NCI-H69 (cell line): Measurements from ENCODE around the gene RELA.
"Not testable (repeated sequence)": the region's sequence is repeated elsewhere in the genome, so short reads cannot be mapped to it uniquely, and the experiment has no call there.

Experiments
- DNase-seq: peaks from one replicate; lab custom pipeline; 2025; lab: John Stamatoyannopoulos, UW

RELA gene

DNA sequence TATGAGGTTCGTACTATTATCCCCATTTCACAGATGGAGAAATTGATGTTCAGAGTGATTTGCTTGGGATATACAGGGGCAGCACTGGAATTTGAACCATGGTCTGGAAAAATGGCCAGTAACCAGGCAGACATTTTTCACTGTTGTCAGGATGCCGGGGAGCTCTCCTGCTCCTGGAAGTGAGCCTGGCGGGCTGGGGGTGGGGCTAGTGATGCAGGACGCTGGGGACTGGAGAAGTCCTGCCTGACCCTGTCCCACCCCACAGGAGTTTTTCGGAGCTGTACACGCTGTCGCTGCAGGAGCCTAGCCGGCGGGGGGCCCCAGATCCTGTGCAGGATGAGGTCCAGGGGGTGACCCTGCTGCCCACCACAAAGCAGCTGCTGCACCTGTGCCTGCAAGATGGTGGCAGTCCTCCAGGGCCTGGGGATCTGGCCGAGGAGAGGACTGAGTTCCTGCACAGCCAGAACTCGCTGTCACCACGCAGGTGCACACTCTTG, 13.7 kb downstream of the RELA start:
- DNase-seq: no peak

DNA sequence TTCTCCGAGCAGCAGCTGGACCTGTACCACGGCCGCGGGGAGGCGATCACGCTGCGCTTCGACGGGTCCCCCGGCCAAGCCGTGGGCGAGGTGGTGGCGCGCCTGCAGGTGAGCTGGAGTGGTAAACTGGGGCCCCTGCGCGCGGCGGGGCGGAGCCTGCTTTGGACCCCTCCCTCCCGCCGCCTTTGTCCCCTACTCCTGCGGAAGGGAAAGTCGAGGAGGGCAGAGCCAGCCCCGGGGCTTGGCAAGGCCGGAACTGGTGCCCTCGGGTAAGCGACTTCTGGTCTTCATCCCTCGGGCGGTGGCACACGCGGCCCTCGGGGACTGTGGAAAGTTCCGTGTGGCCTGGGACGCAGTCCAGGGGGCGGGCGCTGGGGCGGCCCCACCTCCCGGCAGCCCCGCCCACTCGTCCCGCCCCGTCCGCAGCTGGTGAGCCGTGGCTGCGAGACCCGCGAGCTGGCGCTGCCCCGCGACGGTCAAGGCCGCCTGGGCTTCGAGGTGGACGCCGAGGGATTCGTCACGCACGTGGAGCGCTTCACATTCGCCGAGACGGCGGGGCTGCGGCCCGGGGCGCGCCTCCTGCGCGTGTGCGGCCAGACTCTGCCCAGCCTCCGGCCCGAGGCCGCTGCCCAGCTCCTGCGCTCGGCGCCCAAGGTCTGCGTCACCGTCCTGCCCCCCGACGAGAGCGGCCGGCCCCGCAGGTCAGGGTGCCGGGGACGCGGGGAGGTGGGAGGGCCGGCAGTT, 15.6 kb downstream of the RELA start:
- DNase-seq: peak; percentile 73

DNA sequence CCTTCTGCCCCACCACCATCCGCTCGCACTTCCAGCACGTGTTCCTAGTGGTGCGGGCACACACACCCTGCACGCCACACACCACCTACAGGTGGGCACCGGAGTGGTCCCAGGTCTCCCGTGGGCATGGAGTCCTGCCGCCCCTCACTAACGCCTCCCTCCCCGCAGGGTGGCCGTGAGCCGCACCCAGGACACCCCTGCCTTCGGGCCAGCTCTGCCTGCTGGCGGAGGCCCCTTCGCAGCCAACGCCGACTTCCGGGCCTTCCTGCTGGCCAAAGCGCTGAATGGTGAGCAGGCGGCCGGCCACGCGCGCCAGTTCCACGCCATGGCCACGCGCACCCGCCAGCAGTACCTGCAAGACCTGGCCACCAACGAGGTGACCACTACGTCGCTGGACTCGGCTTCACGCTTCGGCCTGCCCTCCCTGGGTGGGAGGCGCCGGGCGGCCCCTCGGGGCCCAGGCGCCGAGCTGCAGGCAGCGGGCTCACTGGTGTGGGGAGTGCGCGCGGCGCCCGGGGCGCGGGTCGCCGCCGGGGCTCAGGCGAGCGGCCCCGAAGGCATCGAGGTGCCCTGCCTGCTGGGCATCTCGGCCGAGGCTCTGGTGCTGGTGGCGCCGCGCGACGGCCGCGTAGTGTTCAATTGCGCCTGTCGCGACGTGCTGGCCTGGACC, 16.3 kb downstream of the RELA start:
- no peak for DNase-seq

DNA sequence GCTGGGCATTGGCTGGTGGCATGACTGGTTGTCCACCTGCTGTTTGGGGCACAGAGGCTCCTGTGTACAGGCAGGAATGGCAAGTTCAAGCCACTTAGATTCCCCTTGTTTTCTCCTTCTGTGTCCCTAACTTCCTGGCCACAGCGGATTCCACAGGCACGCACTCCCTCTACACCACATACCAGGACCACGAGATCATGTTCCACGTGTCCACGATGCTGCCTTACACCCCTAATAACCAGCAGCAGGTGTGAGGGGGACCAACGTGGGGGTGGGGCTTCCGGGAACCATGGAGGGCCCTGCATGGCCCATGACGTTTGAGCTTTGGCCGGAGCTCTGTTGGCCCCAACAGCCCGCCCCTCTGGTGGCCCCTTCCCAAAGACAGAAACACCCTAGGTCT, 17.0 kb downstream of the RELA start:
- DNase-seq: no peak

DNA sequence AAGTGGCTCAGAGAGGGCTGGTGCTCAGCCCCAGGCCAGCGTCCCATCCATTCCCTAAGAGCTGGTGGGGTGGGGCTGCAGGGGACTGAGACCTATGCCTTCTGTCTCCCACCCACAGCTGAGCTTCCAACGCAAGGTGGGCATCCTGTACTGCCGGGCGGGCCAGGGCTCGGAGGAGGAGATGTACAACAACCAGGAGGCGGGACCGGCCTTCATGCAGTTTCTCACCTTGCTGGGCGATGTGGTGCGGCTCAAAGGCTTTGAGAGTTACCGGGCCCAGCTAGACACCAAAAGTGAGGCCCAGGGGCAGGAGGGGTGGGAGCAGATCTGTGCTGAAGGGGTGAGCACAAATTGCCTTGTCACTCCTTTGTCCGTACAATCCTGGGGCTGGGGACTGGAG, 17.9 kb downstream of the RELA start:
- no peak for DNase-seq

DNA sequence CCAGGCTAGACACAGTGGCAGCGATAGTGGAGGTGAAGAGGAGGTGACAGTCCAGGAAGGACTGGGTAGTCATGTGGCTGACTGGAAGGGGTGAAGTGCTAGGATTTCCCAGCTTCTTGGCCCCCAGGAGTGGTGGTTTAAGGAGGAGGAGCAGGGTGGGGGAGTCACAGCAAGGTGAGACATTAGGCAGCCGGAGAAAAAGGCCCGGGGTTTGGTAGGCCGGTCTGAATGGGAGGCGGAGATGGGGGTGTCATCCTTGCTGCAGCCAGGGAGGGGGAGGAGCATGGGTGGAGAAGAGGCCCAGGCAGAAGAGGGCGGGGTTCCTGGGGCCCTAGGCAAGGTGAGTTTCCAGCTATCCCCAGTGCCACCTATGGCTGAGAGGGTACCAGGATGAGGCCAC, 18.7 kb downstream of the RELA start:
- DNase-seq: peak; percentile 28

DNA sequence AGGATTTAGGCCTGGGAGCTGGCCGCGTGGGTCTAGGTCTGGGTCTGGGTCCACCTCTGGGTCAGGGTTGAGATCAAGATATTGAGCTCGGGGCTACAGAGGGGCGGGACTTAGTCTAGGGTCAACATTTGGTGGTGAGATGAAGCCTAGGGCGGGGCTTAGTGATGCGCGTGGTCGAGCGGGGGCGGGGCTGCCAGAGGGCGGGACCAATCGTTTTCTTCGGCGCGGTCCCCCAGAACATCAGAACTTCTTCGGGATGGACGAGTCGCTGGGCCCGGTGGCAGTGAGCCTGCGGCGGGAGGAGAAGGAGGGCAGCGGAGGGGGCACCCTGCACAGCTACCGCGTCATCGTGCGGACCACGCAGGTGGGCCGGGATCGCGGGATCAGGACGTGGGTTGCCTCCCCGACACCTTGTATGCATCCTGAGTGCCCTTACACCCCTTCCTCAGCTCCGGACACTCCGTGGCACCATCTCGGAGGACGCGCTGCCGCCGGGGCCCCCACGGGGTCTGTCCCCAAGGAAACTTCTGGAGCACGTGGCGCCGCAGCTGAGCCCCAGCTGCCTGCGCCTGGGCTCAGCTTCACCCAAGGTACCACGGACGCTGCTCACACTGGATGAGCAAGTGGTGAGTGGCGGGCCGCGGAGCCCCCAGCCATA, 20.6 kb downstream of the RELA start:
- DNase-seq: no peak

DNA sequence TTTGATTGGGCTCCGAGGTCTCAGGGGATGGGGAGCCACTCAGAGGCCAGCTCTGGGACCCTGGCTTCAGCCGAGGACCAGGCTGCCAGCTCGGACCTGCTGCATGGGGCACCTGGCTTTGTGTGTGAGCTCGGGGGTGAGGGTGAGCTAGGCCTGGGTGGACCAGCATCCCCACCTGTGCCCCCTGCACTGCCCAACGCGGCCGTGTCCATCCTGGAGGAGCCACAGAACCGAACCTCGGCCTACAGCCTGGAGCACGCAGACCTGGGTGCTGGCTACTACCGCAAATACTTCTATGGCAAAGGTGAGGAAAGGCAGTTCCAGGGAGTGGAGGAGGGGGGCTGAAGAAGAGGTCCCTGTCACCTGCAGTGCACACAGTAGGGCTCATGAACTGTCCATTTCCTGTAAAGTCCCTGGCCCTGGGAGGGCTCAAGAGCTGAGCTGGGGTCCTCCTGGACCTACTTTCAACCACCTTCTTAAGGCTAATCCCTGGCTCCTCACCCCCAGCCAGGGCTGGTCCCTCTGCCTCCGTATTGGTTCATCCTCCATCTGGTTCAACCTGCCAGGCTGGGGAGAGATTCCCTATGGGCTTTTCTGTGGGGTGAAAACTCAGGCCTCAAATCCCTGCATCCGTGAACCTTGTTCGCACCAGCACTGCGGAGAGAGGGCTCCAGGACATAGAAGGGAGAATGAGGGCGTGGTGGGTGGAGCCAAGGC, 21.3 kb downstream of the RELA start:
- DNase-seq: no peak

DNA sequence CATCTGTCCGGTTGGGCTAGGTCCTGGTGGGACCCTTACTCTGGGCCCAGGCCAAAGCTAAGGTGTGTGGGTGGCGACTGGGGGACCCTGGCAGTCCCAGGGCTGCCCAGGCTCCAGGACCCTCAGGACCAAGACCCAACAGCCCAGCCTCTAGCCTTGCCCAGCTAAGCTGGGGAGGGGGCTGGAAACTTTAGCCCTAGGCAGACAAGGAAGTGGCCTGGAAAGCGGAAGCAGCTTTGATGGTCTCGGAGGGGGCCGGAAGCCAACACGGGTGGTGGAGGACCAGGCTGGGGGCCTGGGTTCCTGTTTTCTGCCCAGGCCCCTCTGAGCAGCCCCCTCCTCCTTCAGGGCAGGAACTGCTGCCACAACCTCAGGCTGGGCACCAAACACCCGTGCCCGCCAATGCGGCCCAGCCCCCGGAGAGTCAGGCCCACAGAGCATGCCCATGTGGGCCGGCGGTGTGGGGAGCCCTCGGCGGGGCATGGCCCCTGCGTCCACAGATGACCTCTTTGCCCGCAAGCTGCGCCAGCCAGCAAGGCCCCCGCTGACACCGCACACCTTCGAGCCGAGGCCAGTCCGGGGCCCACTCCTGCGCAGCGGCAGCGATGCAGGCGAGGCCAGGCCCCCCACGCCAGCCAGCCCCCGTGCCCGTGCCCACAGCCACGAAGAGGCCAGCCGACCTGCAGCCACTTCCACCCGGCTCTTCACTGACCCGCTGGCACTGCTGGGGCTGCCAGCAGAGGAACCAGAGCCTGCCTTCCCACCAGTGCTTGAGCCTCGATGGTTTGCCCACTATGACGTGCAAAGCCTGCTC, 22.0 kb downstream of the RELA start:
- no peak for DNase-seq

DNA sequence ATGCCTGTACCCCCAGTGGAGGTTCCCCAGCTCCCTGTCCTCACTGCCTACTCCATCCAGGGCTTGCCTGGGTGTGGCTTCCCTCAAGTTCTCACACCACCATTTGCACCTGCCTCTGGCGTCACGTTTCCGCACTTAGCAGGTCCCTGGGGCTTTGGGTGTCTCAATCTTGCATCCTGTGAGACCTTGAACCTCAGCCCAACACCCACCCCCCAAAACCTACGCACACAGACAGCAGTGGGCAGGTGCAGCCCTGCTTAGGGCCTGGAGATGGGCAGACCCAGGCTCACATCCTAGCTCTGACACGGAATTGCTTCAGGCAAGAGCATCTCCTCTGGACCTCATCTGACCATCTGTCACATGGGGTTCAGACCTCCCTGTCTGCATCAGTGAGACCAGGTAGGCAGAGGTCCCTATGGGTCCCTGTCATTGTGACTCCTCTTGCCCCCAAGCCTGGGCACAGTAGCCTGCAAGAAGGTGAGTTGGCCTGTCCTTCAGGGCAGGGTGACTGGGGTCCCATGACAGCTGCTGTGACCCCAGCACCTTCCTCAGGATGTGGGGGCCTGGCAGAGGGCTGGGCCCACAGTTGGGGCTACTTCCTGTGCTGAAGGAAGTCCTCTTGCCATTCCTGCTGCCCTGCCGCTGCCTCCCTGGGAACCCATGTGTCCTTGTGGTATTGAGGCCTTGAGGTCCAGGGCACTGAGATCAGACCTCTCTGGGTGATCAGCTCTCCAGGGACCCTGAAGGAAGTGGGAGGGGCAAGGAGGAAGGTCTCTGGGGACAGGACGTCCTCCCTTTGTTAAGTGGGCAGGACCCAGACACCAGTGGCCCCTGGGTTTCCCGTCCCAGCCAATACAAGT, 22.9 kb downstream of the RELA start:
- peak; percentile 24 for DNase-seq

DNA sequence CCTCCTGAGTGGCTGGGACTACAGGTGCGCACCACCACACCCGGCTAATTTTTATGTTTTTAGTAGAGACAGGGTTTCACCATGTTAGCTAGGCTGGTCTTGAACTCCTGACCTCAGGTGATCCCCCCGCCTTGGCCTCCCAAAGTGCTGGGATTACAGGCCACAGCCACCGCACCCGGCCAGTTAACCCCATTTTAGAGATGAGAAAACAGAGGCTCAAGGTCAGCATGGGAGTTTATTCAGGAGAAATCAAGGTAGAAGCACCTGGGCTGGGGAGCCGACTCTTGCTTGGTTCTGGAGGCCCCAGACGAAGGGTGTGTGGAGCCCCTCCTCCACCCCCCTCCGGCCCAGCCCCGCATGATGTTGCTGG, 23.5 kb downstream of the RELA start:
- DNase-seq: not testable (repeated sequence)

DNA sequence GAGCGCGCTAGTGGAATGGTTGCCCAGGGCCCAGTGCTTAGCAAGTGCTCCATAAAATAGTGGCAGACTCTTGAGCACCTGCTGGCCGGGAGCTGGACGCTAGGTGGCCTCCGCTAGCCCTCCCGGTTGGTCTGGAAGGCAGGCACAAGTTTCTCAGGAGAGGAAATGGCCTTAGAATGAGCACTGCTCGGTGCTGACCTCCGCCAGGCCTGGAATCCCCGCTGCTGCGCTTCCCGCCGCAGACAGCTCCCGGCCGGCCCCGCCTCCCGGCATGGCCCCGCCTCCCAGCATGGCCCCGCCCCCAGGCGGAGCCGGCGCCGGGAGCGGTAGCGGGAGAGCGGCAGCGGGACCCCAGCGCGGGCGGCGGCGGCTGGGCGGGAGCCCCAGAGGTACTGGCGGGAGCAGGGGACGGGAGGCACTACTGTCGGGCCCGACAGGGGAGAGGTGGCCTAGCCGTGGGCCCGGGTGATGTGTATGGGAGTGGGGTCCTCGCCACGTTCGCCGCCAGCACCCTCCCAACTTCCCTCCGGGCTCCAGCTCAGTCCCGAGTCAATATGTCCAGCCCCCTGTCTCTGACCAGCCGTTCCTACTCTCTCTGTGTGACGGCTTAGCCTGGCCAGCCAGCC, 24.8 kb downstream of the RELA start, which contains the start of gene SIPA1:
SIPA1 (plus strand) TSS at position 308 of the 626 bp plus-strand sequence. CDS start 2,821 bp downstream, outside the sequence.
- DNase-seq: peak; percentile 89

DNA sequence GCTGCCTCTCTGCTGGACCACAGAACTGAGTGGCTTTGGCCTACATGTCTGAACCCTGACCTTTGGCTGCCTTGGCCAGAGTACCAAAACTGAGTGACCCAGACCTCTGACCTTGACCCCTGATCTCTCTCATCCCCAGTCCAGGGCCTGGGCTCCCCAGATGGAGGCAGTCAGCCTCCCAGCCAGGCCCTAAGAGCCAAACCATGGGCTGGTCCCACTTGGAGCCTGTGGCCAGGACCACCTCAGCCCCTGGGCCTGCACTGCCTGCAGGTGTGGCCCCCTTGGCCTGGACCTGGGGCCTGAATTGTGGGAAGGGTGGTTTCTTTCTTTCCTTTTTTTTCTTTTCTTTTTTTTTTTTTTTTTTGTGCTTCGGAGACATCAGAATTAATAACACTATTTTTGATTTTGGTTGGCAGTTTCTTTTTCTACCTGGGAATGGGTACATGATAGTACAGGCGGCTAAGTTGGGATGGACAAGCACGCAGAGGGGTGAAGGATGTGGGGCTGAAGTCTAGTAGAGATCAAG, 25.6 kb downstream of the RELA start:
- no peak for DNase-seq

DNA sequence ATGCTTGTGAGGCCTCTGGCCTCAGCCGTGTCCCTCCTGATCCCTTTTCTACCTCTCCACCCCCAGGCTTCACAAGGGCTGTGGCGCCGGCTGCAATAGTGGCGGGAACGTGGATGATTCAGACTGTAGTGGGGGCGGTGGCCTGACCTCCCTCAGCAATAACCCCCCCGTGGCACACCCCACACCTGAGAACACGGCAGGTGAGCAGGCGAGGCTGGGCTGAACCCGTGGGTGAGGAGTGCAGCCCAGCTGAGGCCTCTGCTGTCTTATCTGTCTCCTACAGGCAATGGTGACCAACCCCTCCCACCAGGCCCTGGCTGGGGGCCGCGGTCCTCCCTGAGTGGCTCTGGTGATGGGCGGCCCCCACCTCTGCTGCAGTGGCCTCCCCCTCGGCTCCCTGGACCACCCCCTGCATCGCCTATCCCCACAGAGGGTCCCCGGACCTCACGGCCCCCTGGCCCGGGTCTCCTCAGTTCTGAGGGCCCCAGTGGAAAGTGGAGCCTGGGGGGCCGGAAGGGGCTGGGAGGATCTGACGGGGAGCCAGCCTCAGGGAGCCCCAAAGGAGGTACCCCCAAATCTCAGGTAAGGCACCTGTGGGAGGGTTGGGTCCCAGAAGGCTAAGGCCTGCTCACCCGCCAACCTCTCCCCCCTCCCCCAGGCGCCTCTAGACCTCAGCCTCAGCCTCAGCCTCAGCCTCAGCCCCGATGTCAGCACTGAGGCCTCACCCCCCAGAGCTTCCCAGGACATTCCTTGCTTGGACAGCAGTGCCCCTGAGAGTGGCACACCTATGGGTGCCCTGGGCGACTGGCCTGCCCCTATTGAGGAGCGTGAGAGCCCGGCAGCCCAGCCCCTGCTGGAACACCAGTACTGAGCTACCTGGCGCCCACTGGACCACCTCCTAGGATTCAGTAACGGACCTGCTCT, 26.3 kb downstream of the RELA start:
- no peak for DNase-seq

DNA sequence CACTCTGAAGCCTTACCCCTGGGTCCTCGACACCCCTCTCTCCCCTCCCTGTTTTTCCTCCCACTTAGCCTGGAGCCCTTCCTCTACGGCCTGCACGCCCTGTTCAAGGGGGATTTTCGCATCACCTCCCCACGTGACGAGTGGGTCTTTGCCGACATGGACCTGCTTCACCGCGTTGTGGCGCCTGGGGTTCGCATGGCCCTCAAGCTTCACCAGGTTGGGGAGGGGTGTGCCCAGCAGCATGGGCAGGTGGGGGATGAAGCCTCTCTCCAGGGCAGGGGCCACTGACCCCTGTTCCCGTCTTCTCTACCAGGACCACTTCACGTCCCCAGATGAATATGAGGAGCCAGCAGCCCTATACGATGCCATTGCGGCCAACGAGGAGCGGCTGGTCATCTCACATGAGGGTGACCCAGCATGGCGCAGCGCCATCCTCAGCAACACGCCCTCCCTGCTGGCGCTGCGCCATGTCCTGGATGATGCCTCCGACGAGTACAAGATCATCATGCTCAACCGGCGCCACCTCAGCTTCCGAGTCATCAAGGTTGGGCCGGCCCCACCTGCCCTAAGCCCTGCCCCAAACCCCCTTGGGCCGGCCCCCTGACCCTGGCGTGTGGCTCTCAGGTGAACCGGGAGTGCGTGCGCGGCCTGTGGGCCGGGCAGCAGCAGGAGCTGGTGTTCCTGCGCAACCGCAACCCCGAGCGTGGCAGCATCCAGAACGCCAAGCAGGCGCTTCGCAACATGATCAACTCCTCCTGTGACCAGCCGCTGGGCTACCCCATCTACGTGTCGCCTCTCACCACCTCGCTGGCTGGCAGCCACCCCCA, 27.6 kb downstream of the RELA start:
- no peak for DNase-seq

DNA sequence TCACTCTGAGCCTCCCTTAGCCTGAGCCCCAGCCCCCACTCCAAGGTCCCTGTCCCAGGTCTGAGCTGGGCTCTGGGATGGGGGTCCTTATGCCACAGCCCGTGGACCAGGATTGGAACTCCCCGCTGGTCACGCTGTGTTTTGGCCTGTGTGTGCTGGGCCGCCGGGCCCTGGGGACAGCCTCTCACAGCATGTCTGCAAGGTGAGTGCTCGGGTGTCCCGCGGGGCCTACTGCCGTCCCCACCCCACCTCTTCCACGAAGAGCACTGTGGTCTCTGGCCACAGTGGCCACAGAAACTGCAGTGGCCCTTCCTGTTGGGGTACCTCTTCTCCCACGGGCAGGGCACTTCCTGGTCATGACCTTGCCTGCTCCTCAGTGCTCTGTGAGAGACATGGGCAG, 28.3 kb downstream of the RELA start:
- no peak for DNase-seq

DNA sequence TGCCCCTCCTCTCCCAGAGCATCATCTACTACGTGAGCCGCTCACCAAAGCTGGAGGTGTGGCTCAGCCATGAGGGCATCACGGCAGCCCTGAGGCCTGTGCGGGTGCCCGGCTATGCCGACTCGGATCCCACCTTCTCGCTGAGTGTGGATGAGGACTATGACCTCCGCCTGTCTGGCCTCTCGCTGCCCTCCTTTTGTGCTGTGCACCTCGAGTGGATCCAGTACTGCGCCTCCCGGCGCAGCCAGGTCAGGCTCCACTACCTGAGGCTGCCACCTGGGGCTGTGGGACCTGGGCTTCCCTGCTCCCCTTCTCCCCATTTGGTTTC, 28.6 kb downstream of the RELA start:
- DNase-seq: no peak
